GM21526 (cell line): ENCODE results near the gene SMIM41.

Experiments used
- ATAC-seq: cut with Tn5 transposase; IDR thresholded peaks from one replicate; pipeline ENCODE4 v1.9.1; 2021; ENCODE audit warnings: moderate library complexity; ENCODE audit not compliant: unreplicated experiment, low FRiP score

The SMIM41 gene

DNA sequence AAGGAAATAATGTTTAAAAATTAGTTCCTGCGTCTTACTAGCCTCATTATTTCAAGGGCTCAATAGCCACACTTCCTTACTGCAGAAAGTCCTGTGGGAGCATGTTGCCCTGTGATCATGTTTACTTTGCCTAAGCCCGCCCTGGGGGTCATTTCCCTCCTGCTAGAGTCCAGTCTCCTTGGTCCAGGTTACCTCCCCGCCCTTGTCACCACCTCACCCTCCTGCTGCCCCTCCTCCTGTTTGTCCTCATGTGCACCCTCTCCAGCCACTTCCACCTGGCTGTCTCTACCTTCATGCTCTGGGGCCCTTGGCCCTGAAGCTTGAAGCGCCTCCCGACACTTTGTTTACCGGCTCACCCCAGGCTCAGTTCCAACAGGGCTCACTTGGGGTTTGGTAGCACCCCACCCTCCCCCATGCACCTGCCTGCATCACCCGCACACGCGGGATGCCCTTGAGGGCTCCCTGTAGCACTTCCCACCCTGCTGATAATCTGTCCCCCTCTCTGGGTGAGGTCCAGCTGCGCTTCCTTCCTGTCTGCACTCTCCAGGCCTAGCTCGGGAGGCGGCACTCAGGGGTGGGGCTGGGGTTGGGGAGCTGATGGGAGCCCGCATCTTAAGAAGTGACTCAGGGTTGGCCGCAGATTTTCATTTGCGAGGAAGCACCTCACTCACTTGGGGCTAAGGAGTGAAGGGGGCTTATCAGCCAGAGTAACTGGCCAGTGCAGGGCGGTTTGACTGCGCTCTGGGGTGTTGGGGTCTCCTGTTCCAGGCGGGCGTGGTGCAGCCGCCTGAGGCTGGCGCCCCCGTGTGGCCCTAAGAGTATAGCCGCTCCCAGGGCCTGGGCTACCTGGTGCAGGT lies 40.1 kb downstream of the SMIM41 start:
- no peak for ATAC-seq

DNA sequence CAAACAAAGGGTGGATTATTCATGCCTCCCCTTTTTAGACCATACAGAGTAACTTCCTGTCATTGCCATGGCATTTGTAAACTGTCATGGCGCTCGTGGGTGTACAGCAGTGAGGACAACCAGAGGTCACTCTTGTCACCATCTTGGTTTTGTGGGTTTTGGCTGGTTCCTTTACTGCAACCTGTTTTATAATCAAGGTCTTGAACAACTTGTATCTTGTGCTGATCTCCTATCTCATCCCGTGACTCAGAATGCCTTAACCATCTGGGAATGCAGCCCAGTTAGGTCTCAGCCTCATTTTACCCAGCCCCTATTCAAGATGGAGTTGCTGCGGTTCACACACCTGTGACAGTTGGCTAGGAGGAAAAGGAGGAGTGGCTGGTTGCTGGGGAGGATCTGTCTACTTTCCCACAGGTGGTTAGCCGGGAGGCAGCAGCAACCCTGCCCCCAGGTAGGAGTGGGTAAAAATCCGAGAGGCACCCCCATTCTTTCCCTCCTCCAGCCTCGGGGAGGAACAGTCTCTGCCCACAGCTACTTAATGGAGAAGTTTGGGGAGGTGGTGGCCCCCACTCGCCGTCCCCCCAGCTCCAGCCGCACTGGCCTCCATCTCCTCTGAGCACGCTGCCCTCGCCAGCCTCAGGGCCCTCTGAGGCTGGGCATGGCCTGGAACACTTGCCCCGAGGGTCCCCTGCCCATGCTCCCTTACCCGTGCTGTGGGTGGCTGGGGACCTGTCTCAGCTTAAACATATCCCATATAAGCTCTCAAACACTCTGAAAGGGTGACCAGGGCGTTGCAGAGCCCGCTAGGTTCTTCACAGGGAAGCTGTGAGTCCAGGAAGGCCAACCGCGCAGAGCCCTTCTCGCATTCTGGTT lies 41.7 kb downstream of the SMIM41 start:
- ATAC-seq: no peak

DNA sequence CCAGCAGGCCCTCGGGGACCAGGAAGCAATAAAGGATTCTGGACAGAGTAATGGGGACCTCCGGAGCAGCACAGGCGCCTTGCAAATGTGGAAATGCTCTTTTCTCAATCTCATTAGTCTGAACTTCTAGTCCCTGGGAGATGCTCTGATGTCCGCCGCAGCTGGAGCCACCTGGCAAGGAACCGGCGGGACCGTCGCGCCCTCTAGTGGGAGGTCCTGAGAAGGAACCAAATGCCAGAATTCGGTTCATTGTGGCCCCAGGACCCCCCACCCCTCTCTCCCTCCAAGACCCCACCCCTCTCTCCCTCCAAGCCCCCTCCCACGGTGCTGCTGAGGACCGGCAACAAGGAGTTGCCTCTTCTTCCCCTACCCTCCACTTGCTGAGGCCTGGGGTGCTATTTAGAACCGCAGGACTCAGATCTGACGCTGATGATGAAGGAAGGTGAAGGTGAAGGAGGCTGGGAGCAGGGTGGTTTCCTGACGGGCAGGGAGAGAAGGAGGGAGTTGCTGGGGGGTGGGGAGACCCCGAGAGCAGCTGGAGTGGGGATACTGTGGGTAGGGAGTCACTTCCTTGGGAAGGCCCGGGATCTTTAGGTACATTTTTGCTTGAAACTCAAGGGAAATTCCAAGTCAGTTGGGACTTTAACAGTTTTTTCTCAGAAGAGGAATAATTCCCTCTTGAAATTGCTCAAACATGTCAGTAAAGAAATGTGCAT lies 42.5 kb downstream of the SMIM41 start:
- no peak for ATAC-seq

DNA sequence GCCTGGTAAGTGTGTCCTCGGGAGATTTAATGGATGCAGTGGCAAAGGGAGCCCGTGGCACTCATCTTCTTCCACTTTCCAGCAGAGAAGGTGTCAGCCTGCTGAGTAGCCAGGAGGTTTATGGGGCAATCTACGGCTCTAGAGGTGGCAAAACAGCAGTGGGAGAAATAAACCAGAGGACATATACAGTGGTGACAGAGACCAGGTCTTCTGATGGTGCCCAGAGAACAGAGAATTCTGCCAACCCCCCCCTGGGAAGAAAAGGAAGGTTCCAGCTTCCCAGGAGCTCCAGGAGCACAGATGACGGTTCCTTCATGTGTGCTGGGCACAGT lies 43.0 kb downstream of the SMIM41 start:
- ATAC-seq: no peak

DNA sequence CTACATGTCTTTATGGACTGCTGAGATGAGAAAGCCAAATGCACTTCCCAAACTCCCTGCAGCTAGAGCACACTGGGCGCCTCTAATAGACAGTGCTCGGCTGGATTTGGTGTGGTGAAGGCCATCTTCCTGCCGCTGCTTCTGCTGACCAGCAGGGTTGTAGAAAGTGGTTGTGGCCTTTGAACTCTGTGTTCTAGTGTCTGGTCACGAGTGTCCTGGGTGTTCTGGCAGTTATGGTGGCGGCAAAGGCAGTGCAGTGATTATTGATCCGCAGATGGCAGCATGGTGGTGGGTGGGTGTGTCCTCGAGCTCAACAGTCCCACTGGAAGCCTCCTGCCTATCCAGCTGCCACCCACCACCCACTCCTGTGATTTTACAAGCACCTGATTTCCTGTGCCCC lies 43.4 kb downstream of the SMIM41 start:
- ATAC-seq: no peak

DNA sequence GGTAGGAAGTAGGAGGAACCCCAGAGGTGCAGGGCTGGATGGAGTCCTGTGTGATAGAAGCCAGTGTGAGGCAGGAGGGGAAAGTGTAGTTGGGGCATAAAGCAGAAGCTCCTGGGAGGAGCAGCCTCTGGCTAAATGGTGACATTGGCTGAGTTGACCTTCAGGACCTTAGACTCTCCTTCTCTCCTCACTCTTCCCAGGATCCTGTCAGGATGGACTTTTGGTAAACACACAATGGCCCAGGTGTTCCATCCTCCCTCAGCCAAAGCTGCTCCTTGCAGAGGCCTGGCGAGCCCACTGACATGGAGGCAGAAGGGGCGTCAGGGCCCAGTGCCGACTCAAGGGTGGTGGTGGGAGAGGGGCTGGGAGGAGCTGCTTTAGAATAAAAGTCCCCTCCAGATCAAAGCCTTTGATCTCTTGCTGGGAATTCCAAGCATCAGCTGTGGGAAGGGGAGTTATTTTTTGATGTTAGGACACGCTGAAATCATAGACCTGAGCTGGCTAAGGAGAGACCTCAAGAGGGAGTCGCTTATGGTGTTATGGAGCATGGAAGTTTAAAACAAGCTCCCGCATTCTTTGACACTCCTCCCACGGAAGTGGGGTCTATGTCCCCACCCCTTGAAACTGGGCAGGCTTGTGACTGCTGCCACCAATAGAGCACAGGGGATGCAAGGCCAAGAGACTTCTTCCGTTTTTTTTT lies 44.1 kb downstream of the SMIM41 start:
- no peak for ATAC-seq

DNA sequence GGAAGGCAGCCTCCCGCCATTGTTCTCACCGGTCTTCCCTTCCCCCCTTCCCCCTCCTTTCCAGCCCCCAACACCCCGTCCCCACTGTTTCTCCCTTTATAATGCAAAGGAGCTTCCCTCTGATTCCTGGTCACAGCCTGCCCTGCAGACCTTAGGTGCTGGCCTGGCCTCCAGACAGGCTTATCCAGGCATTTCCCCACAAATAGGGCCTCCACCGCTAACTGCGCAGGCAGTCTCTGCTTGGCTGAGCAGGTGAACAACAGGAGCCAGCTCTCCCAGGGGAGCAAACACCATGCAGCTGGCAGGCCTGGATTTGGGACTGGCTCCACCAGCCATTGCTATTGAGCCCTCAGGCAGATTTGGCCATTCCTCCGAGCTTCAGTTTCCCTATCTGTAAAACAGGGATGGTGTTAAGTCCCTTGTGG lies 46.0 kb downstream of the SMIM41 start:
- ATAC-seq: no peak

DNA sequence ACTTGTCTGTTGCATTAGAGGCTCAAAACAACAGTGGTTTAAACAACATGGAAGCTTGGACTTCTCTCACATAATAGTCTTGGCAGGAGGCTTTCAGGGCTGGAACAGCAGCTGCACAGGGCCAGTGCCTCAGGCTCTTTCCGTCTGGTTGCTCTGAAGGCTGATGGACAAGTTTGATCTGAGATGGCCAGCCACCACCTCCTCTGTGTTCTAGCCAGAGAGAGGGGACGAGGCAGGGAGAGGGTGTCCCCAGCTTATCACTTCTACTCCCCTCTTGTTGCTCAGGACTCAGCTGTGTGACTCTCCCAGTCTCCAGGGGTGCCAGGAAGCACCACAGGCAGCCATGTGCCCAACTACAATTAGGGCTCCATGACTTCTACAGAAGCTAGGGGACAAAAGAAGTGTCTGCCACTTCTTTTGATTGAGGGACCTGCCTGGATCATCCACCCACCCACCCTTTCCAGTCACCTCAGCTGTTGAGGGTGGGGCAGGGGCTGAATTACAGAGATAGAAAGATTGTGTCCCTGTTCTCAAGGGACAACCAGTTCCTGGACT lies 46.6 kb downstream of the SMIM41 start:
- ATAC-seq: no peak

DNA sequence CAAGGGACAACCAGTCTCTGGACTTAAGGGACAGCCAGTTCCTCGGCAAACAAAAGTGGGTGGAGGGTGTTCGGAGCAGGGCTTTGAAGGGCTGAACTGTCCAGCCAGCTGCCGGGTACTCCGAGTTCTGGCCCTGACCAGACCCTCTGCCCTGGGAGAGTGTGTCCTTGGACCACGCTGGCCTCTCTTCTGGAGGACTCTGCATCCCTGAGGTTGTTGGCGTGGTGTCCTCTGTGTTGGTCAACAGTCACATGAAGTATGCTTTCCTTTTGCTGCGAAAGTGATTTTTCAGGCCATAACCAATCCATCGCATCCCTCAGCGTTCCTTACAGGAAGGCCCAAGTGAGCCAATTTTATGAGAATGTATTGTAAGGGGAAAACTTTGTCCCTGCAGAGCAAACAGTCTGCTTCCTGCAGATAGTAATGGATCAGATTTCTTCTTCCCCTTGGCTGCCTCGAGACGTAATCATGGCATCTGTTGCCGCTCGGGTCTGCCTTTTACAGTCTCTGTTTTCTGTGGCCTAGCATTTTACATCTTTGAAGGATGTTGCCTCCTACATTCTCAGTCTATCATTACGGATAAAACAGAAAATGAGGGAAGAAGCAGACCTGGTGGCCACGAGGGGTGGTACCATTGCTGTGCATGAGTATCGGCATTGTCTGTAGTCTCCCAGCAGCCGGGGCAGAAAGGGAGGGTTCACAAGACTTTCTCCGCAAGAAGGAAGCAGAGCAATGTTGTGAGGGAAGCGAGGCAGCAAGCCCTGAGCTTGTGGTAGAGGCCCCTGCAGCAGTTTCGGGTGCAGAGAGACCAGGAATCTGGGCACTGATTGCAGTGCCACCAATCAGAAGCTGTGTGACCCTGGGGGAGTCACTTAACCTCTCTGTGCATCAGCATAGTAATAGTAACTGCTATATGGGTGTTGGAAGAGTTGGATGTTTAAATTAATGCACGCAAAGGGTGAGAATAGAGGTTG lies 47.4 kb downstream of the SMIM41 start:
- no peak for ATAC-seq

DNA sequence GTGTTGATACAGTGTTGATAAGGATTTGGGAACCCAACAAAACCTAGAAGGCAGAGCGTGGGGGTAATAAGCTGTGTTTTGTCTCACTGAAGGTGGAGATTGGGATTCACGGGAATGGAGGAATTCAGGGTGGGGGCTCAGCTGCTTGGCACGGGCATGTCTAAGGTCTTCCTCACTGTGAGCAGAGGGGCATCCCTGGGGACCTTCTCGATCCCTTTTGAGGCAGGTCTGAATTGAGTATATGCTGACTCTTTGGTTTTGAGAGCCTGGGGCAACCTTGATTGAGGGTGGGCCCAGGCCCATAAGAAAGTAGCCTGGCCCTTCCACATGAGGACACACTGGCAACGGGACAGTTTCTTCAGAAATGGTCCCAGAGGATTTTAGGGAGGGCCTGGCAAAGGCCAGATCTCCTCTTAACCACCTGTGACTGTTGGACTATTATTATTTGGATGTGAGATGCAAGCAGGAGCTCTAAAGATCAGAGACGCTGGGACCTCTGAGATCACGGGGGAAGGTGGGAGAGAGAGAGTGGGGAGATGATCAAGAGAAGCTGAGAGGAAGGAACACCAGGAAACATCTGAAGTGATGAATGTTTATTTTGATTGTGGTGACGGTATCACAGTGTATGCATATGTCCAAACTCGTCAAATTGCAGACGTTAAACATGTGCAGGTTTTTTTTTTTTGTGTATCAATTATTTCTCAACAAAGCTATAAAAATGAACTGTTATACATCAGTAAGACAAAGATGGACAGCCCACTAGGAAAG lies 48.4 kb downstream of the SMIM41 start:
- ATAC-seq: no peak

DNA sequence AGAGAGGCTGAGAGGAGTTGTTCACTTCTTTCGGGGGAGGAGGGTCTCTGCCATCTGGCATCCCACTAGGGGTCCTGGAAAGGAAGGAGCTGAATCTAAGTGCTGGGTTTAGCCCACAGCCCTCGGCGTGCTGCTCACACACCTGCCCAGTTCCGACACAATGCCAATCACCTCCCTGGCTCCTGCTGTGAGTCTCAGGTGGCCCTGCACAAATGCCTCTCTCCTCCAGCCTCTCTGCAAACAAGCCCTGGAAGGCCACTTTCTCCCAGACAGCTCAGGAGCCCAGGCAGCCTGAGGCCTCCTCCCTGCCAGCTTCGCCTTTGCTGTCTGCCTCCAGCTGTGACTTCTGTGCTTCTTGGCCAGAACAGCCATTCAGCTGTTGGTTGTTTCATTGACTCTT lies 51.2 kb downstream of the SMIM41 start:
- no peak for ATAC-seq

DNA sequence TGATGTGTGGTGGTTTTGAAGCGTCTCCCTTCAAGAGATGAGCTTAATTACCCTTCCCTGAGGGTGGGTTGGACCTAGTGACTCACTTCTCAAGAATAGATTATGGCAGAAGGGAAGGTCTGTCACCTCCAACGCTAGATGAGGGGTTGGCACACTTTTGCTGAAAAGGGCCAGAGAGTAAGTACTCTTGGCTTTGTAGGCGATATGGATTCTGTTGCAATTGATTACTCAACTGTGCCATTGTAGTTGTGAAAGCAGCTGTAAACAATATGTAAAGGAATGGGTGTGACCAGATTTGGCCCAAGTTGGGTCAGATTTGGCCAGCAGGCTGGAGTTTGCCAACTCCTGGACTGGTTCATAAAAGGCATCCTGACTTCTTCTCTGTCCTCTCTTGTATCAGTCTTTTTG lies 53.3 kb downstream of the SMIM41 start:
- no peak for ATAC-seq

DNA sequence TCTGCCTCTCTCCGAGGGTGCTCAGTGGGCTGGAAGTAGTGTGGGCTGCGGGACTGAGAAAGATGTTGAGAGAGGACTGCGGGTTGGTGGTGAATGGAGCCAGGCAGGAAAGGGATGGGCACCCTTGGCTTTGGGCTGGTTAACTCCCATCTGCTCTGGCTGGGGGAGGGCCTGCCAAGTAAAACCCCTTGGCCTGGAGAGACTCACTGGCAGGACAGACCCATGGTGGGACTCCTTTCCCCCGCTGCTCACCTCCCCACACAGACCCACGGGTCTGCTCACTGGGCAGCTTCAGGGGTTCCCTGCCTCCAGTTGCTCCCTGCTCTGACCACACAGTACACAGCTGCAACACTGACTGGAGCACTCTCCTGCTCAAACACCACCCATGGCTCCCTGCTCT lies 58.2 kb downstream of the SMIM41 start:
- no peak for ATAC-seq

DNA sequence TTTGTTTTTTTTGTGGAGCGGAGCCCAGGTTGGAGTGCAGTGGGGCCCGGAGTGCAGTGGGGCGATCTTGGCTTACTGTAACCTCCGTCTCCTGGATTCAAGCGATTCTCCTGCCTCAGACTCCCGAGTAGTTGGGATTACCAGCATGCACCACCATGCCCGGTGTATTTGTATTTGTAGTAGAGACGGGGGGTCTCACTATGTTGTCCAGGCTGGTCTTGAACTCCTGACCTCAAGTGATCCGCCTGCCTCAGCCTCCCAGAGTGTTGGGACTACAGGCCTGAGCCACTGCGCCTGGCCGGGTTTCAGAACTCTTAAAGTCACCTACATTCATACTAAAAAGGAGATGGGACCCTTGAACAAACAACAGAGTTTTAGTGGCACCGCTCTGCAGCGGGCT lies 59.6 kb downstream of the SMIM41 start:
- ATAC-seq: no peak

DNA sequence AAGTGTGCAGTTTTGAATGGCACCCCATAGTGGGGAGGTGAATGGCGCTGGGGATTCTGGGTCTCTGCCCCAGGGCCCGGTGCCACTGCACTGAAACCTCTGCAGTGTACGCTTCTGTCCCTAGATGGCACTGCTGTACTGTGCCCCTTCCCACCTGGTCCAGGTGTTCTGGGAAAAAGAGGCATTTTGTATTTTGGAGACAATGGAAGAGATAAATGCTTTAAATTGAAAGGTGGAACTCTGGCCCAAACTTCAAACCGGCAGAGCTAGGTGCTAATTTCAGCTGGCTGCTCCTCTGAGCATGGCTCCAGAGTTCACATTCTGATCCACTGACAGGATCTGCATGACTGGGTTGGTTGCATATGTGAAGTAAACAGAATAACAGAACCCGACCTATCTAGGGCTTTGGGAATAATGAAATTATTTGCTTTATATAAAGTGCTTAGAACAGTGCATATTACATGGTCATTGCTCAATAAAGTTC lies 60.1 kb downstream of the SMIM41 start:
- no peak for ATAC-seq

DNA sequence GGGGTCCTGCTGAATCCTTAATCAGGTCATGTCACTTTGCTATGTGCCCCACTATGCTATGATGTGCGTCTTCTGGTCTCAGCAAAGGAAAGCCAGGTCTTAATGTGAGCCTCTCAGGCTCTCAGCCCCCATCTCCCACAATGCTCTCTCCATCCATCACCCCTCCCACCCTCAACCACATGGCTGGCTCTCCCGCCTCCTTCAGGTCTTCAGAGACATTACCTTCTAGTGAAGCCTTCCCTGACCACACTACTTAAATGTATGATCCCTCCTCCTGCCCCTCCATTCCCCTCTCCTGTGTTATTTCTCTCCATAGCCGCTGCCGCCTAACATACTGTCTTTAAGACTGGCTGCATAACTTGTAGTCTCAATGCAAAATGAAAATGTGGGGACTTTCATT lies 61.8 kb downstream of the SMIM41 start:
- no peak for ATAC-seq

DNA sequence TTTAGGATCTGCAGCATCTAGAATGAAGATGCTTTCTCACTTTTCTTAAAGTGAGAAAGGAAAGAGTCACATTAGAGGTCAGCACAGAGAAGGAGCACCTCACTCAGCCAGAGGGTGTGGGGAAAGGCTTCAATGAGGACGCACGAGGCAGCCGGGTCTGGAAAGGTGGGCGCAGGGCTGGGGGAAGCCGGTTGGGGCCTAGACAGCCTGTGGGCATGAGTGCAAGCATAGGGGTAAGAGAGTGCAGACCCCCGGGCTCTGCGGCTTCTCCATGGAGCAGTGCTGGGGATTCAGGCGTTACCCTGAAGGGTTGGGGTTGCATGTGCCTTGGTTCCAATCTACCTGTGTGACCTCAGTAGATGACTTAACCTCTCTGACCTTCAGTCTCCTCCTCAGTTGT lies 62.4 kb downstream of the SMIM41 start:
- no peak for ATAC-seq

DNA sequence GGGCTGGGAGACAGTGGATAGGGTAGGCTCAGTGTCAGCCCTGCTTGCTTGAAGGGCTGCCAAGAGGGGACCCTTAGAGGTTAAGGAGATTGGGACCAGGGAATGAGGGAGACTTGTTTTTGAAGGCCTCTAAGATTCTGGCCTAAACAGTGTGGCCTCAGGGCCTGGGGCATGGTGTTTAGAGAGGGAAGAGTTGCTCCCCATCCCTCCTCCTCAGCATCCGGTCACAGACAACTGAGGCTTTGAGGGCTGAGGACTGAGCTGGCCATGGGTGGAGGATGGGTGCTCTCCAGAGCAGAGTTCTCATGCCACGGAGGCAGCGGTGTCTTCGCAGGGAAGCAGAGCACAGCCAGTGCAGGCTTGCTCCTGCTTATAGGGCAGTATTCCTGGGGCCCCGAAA lies 62.9 kb downstream of the SMIM41 start:
- no peak for ATAC-seq
